AG20443 (cell line): ENCODE measurements around the gene PCGF1.
A peak's percentile ranks its signal among the peaks of the same experiment; 100 is the strongest.

ENCODE experiments used
- DNase-seq: peaks from one replicate; pipeline ENCODE4 v3.0.0; 2012; ENCODE audit warnings: low spot score, mixed read lengths

The PCGF1 gene

DNA sequence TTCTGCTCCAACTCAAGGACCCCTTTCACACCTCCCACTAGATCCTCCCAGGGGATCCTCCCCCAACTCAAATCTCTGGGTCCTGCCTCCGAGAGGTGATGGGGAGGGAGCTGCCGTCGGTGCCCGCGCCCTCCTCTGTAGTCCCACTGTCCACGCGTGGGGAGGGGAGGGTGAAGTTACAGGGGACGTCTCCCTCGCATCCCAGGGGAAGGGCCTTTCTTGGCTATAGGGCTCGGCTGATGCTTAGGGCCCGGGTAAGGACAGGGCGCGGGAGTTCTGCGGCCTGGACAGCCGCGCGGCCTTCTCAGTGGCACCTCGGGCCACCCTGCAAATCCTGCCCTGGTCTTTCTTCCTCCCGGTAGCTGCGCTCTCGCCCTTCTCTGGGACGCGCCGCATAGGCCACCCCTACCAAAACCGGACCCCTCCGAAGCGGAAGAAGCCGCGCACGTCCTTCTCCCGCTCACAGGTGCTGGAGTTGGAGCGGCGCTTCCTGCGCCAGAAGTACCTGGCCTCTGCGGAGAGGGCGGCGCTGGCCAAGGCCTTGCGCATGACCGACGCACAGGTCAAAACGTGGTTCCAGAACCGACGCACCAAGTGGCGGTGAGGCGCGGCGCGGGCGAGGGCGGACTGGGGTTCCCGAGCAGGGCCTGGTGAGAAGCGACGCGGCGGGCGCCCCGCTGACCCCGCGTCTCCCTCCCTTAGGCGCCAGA is 7.9 kb upstream of the PCGF1 start:
- DNase-seq, result no peak

DNA sequence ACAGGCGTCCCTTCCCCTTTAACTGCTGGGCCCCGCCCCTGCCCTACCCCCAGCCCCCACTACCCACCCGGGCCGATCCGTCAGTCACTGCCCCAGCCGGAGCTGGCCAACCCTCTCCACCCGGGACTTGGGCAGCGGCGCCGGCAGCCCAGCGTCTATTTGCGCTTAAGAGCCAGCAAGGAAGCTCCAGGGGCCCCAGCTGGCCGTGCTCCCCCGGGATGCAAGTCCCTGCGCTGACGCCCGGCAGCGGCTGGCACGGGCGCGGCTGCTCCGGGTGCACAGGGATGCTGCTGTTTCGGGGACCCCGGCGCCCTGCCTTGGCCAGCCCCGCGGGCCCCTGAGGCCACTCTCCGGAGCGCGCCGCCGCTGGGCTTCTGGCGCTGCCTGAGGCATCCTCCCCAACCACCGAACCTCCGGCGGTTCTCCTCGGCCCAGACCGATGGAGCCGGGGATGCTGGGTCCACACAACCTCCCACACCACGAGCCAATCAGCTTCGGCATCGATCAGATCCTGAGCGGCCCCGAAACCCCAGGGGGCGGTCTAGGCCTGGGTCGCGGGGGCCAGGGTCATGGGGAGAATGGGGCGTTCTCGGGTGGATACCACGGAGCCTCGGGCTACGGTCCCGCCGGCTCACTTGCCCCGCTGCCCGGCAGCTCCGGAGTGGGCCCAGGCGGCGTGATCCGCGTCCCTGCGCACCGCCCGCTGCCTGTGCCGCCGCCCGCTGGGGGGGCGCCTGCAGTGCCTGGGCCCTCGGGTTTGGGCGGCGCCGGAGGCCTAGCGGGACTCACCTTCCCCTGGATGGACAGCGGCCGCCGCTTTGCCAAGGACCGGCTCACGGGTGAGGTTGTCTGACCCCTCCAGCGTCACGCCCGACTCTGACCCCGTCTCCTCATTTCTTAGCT is 7.1 kb upstream of the PCGF1 start, which contains the start of gene TLX2:
TSS of gene TLX2 (plus strand) at position 83 of the 903 bp plus-strand sequence. CDS start at position 440, 357 bp downstream.
- DNase-seq, result peak; percentile 22

DNA sequence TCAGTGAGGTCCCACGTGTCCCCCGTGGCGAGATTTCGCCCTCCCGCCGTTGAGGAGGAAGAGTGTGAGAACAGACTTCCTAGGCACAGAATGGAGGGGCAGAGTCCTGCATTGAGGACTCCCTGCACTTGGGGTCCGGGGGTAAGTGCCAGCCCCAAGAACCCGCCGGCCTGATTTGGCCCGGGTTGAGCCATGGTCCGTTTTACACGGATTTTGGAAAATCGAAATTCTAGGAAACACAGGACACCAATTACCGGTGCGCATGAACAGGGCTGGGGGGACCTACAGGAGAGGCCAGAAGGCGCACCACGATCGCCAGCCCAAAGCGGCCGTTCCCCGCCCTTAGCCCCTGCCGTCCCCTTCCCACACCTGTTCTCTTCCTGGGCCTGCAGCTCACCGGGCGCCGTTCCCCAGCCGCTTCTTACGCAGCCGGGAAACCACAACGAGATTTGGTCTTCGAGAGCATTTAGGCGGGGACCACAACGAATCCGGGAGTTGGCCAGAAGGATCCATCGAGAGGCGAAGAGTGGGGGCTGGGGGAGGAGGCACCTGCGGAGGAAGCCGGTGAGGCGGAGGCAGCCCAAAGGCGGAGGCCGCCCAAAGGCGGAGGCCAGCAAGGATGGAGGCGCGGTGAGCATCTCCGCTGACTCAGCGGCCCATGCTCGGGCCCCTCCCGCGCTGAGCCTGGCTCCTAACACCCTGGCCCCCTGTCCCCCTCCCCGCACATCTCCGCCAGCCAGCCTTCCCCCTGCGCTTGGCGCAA is 6.3 kb upstream of the PCGF1 start:
- DNase-seq, result no peak

DNA sequence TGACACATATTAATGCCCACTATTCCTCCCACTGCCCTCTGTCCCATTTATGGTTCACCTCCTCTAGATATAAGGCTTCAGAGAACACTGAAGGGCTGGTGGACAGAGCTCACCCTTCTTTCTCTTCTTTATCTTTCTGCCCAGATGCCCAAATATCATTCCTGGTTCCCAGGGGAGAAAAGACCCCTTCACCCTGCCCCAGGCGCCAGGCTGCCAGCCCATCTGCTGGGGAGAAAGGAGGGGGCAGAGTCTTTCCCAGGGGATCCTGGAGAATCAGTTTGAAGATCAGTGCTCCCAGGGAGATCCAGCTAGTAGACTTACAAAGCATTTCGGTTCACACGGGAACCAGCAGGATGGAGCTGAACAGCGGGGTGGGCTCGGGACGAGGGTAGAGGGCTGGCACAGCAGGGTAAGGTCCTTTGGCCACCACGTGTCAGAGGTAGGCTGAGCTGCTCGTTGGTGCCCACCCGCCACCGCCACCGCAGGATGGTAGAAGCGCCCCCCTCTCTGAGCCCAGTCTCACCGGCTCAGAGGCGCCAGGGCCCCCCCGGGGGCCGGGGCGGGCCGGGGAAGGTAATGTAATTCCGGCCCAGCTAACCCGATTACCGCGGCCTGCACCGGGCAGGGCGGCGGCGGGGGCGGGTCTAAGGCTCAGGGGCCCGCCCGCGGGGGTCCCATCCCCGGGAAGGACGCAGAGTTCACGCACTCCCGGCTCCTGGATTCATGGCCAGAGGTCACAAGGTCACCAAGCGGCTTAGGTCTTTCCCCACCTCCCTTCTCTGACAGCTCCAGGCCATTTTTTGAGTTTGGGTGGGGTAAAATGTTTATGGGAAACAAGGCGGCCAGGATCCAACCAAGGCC is 5.5 kb upstream of the PCGF1 start:
- DNase-seq, result no peak

DNA sequence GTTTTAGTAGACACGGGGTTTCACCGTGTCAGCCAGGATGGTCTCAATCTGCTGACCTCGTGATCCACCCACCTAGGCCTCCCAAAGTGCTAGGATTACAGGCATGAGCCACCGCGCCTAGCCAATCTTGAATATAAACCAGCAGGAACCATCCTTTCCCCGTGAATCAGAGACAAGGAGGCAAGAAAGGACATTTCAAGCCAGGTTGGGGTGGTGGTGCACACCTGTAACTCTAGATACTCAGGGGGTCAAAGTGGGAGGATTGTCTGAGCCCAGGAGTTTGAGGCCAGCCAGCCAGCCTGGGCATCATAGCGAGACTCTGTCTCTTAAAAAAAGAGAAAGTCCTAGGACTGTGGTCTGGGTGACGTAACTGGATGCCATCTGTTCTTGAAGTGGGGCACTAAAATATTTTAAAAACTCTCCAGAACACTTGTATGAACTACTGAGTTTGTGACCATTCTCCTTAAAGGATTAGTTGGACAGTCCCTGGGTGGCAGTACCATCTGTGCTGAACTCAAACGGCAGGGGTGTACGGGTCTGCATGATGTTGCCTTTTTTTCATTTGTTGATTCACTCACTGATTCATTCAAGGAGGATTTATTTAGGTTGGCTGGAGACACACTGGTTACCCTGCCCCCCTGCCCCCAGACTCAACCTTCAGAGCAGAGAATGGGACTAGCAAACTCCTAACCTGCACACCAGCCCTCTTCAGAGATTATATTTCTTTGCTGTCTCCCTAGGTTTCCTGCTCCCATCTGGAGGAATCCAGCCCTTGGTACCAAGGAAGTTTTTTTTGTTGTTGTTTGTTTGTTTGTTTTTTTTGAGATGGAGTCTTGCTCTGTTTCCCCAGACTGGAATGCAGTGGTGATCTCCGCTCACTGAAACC is 3.9 kb upstream of the PCGF1 start:
- DNase-seq, result no peak

DNA sequence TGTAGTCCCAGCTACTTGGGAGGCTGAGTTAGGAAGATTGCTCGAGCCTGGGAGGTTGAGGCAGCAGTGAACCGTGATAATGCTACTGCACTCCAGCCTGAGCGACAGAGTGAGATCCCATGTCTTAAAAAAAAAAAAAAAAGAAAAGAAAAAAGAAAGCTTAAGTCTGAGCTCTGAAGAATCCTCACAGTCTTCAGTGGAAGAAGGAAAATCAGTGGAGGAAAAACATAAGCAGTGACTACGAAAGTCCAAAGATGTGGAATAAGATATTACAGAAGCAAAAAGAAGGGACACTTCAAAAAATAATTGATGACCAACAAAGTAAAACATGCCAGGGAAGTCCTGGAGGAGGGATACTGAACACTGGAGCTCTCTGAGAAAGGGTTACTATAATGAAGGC is 2.8 kb upstream of the PCGF1 start:
- no peak for DNase-seq

DNA sequence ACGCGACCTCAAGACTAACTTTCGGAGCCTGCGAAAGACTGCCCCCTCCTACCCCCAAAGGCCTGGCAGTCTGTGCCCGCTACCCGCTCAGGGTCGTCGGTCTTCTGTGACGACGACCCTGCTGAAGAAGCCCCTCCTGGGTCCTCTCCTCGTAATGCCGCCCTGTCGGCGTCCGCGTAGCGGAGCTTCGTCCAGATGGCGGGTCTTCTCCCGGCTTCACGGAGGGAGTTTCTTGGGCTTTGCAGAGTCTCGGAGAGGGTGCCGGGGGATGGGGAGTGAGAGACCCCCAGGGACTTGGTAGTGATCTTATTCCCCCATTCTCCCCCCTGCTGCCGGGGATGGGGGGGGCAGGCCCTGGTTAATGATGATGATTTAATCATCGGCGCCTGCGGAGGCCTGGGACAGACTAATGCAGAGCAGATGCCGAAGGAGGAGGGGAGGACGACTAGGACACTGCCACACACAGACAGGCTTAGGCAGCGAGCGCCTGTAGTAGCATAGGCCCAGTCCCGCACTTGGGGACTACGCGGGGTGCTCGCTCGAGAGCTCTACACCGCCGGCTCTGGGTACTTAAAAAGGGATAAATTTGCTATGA is 528 bp upstream of the PCGF1 start:
- DNase-seq, result peak; percentile 80

DNA sequence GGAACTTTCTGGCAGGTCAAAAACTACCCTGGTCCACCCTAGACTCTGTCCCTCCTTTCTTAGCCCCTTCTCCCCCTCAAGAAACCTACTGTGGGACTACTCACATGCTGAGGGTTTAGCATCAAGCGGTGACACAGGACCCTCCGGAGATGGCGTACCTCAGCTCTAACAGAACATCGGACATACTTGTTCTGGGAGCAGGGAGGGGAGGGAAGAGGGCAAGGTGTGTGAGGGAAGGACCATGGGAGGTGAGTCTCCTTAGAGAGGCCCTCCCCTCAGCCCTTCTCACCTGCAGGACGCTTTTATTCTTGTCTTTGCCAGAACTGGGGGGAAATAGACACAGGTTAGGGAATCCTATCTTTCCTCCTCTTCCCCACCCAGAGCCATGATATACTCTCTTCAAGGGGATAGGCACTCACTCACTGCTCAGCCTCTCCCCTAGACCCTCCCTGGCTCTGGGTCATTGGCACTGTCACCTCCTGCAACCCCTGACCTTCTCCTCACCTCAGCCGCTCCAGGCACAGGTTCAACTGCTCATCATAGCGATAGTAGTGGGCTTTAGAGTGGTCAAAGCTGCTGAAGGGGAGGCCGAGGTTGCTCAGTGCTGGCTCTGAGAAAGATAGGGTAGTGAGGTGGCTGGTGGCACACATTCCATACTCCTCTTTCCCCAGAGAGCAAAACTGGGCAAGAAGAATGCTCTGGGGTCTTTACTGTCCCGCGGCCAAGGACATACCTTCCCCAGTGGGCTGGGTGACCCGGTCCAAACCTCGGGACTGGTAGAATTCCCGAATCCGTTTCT is 1.8 kb downstream of the PCGF1 start:
- no peak for DNase-seq

DNA sequence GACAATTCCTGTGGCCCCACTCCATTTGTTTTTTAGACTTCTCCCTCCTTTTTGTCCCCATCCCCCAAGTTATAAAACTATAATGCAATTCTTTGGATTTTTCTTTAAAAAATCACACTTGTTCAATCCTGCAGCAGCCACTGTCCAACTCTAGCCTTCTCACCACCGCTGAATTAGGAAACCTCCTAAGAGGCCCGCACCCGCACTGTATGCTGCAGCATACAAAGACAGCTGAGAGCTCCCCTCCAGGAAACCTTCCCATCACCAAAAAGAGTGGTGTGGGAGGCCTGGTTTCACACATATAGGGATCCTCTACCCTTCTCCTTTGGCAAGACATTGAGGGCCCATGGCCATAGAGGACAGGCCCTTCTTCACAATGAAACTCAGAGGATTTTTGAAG is 2.9 kb downstream of the PCGF1 start:
- no peak for DNase-seq

DNA sequence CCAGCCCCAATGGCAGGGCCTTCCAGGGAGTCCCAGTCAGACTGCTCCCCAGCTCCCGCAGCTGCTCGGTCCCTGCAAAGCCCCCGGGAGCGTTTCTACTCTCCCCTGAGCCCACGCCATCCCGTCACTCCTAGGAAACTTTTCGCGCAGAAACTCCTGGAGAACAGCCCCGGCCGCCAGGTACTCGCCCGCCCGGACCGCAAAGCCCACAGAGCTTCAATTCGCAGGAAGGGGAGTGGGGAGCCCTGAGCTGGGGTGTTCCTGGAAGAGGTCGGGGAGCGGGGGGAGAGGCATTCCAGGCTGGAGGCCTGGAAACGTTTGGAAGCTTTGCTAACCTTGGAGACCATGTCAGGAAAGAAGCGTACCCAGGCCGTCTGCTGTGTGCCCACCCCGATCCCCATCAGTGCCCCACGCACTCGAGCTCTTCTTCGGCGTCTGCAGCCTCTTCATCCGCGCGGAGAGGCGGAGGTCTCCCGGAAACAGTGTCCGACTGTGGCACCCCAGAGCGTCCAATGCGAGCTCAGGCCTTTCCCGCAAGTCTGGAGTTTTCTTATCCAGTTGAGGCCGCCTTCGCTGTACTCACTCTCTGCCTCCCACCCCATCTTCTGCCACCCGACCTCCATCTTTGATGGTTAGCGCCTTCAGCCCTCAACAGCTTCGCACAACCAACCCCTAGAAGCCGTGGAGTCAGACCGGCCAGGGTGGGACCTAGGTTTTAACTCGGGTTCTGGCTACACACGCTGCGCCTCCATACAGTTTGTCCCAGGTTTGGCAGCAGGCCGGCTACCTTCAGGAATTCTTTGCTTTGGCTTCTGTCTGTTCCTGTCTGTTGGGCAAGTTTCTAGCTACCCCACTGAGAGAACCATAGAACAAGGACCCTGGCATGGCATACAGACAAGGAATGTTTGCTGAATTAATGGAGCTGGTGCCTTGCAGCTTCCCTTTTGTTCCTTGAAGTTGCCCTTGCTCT is 3.7 kb downstream of the PCGF1 start:
- DNase-seq, result no peak

DNA sequence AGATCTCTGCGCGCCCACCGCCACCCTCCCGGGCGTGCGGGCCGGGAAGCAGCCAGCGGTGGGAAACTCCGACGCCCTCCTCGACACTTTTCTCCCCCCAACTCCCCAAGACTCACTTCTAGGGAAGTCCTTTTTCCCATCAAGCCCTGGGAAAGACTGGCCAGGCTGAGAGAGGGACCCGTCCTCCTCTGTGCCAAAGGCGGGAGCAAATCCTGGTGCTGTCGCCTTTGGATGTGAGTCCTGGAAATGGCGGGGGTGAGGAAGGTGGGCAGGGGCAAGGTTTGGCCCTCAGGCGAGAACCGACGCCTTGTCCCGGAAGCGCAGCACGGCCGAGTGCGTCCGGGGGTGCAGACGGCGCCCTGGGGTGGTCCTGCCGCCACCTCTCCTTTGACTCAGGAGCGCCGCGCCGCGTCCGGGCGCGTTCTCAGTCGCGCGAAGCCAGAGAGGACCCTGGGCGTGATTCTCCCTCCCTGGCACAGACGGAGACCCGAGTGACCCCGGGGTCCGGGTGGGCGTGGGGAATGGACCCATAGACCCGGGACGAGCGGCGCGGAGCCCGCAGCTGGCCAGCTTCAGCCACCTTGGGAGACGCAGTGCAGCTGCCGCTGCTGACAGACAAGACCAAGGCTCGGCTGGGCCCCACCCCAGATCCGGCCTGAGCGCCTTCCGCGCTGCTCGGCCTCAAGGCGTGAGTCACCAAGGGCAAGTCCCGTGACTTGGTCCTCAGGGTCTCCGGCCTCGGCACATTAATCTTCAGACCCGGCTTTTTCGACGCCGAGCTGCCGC is 4.6 kb downstream of the PCGF1 start:
- peak; percentile 90 for DNase-seq

DNA sequence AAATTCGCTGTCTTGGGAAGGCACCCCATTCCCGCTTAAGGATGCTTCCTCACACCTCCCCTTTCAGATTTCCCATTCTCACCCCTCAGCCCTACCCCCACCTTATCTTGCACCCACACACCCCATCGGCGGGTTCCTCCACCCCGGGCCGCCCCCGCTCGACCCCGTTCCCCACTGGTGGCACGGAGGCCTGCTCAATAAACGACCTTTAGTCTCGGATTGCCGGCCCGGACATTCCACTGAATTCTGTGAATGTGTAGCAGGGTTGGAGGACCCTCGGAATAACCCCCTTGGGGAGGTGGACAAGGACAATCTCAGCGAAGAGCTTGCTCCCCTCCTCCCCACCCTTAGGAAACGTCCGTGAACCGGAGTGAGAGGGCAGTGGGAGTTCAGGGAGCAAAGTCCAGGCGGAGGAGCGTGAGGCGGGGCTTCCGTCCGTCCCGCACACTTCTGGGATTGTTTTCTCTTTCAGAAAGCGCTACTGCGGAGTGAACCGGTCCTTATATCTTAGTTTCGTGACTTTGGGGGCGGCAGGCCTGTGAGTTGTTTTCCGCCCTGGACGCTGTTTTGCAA is 5.3 kb downstream of the PCGF1 start:
- DNase-seq, result no peak

DNA sequence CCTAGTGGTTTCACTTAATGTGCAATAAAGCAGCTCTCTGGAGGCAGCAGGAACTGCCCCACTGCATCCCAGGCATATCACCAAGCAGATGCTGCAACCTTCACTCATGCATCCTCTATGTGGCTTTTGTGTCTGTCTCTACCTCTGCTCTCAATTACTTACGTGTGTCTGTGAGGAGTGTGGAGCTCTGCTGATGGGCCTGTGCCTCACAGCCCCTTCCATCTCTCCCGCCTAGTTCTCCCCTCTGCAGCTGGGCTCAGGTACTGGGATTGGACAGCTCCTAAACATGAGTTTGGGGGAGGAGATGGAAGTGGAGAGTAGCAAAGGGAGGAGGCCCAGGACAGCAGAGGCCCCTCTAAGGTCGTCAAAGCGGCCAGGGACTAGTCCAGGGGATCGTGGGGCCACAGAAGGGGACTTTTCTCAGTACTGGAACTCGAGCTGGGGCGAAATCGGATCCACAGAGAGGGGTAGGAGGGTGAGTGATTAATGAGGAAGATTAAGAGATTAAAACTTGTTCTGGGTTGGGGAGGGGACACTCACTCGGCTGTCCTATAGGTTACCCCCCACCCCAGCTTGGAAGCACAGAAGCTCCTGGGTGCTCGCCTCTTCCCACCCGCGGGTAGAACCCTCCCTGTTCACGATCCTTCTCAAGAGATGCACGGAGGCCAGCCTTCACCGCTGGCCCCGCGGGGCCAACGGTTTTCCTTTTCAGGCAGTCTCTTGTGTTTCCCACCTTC is 6.0 kb downstream of the PCGF1 start:
- DNase-seq, result no peak

DNA sequence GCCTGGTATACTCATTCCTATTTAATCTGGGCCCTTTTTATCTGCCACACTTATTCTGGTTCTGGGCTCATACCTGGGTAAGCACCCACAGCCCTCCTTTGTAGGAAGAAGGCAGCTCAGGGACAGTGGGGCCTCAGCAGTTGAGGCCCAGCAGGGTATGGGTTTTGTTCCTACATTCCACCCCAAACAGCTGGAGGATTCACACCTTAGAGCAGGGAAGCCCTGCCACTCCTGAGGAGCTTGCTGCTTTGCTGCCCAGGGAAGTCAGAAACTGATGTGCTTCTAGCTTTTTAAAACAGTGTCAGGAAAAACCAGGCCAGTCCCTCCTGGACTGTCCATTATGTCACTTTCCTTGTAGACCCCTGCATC is 6.9 kb downstream of the PCGF1 start:
- no peak for DNase-seq

DNA sequence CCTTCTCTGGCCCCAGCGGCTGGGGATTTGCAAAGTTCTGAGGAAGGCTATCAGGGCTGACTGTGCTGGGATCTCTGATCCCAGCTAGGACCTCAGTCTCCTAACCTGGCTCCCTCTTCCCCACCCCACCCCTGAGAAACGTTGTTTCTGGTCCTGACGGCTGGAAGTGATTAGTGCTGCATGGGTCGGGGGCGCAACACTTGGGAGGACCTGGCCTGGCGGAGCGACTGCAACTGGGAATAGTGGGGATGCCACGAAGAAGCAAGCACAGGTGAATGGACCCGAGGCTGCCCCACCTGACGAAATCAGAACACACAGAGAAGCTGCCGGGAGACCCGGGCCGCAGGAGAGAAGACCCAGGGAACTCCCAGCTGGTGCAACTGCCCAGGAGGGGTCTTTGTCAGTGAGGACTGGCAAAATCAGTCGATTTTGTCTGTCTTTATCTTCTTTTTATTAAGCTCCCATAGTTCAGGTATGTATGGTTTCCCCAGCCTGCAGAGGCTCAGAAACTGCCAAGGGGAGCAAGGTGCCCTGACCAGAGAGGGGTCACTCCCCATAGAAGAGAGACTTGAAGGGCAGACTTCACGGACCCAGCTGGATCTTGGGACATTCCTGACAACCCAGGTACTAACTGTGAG is 7.4 kb downstream of the PCGF1 start:
- DNase-seq, result no peak
